ENCODE data around the gene SH3RF1.

Gene SH3RF1

GRCh38 chr4:169274033-169274432, 3.3 kb upstream of the SH3RF1 start:
- DNase-seq: no peak

GRCh38 chr4:169272265-169272886, 1.6 kb upstream of the SH3RF1 start:
- DNase-seq: no peak

- no peak for DNase-seq
Measured at GRCh38 chr4:169271692-169272007, 894 bp upstream of the SH3RF1 start.

- no peak for DNase-seq
Measured at GRCh38 chr4:169269916-169270809, 593 bp downstream of the SH3RF1 start.

- DNase-seq: no peak
Measured at GRCh38 chr4:169268951-169269760, 1.6 kb downstream of the SH3RF1 start.

GRCh38 chr4:169267070-169267469, 3.7 kb downstream of the SH3RF1 start:
- DNase-seq: no peak

GRCh38 chr4:169266661-169267060, 4.1 kb downstream of the SH3RF1 start:
- no peak for DNase-seq

GRCh38 chr4:169266081-169266480, 4.7 kb downstream of the SH3RF1 start:
- DNase-seq: no peak

GRCh38 chr4:169263791-169264392, 6.9 kb downstream of the SH3RF1 start:
- no peak for DNase-seq

- DNase-seq: no peak
Measured at GRCh38 chr4:169260217-169260866, 10.4 kb downstream of the SH3RF1 start.

GRCh38 chr4:169259271-169259670, 11.5 kb downstream of the SH3RF1 start:
- no peak for DNase-seq

- DNase-seq: no peak
Measured at GRCh38 chr4:169258141-169258540, 12.6 kb downstream of the SH3RF1 start.

- no peak for DNase-seq
Measured at GRCh38 chr4:169256856-169257761, 13.6 kb downstream of the SH3RF1 start.

- DNase-seq: no peak
Measured at GRCh38 chr4:169256101-169256612, 14.6 kb downstream of the SH3RF1 start.

- no peak for DNase-seq
Measured at GRCh38 chr4:169254546-169254983, 16.2 kb downstream of the SH3RF1 start.

- DNase-seq: no peak
Measured at GRCh38 chr4:169253904-169254303, 16.9 kb downstream of the SH3RF1 start.

GRCh38 chr4:169253113-169253671, 17.6 kb downstream of the SH3RF1 start:
- no peak for DNase-seq

- no peak for DNase-seq
Measured at GRCh38 chr4:169252339-169253112, 18.2 kb downstream of the SH3RF1 start.

GRCh38 chr4:169251291-169252235, 19.2 kb downstream of the SH3RF1 start:
- DNase-seq: no peak

All from CD4-positive, alpha-beta T cell treated with Interleukin-12 subunit alpha and Interleukin-12 subunit beta, for 1 hour (primary cell).